ENCODE measurements around the gene PTPRF. TPM values are rescaled to one million over a fixed set of nuclear protein-coding genes. Genes with fewer than 3 reads are reported as not detected.

Gene PTPRF
- total RNA-seq, 2 experiments from 2014 or later, result 3.8 to 4.5 TPM

GRCh38 chr1:43526002-43526401 is 4.7 kb upstream of the PTPRF start:
- POLR2A ChIA-PET, result no interaction called here
- intact Hi-C loops (cut with micrococcal nuclease), result loop anchor here (5.0 to 10.0 kb wide), 2 partner anchors 406 to 519 kb away; partner anchors contain the start of gene ARTN
- Mint-ChIP-seq H3K9me3 (no peaks in the 10 kb centered on the region), H3K4me3 (no peak overlapping the region), H3K4me1 (ENCODE audit: low read depth) (peaks cover 11% of the 10 kb centered on the region), H3K36me3 (ENCODE audit: low read depth) (no peaks in the 10 kb centered on the region), H3K27ac (no peak overlapping the region), H3K27me3 (peaks cover 38% of the 10 kb centered on the region)
- ATAC-seq (no peak), DNase-seq (no peak)
- CTCF ChIA-PET, result interaction anchor here (1.3 kb wide), 1 partner anchor 238 kb away, joined by 5 read pairs; no protein-coding TSS in a partner anchor
- TF ChIP-seq, protein P1, sequence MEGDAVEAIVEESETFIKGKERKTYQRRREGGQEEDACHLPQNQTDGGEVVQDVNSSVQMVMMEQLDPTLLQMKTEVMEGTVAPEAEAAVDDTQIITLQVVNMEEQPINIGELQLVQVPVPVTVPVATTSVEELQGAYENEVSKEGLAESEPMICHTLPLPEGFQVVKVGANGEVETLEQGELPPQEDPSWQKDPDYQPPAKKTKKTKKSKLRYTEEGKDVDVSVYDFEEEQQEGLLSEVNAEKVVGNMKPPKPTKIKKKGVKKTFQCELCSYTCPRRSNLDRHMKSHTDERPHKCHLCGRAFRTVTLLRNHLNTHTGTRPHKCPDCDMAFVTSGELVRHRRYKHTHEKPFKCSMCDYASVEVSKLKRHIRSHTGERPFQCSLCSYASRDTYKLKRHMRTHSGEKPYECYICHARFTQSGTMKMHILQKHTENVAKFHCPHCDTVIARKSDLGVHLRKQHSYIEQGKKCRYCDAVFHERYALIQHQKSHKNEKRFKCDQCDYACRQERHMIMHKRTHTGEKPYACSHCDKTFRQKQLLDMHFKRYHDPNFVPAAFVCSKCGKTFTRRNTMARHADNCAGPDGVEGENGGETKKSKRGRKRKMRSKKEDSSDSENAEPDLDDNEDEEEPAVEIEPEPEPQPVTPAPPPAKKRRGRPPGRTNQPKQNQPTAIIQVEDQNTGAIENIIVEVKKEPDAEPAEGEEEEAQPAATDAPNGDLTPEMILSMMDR (IDR thresholded peaks at IDR 0.05), result no peak

GRCh38 chr1:43527111-43527878 is 3.4 kb upstream of the PTPRF start:
- TF ChIP-seq, protein P1 (IDR thresholded peaks at IDR 0.05), result no peak
- Mint-ChIP-seq H3K27ac (no peak overlapping the region), H3K27me3 (peaks cover 33% of the 10 kb centered on the region), H3K4me3 (no peak overlapping the region), H3K9me3 (no peaks in the 10 kb centered on the region), H3K4me1 (ENCODE audit: low read depth) (peaks cover 14% of the 10 kb centered on the region), H3K36me3 (ENCODE audit: low read depth) (peaks cover 2% of the 10 kb centered on the region)
- no peak for DNase-seq
- ChIA-PET CTCF (interaction anchor here (1.3 to 1.9 kb wide), 5 partner anchors 7 to 520 kb away, joined by 3 to 8 read pairs (median 6); no protein-coding TSS in a partner anchor), POLR2A (no interaction called here)
- ATAC-seq, result no peak
- intact Hi-C loops (cut with micrococcal nuclease), result loop anchor here (5.0 to 10.0 kb wide), 2 partner anchors 405 to 518 kb away; partner anchors contain the start of gene ARTN

GRCh38 chr1:43529206-43529731 is 1.4 kb upstream of the PTPRF start:
- peak; percentile 89 for DNase-seq
- no peaks in the 10 kb centered on the region for H3K9me3 Mint-ChIP-seq
- H3K27ac Mint-ChIP-seq, result no peak overlapping the region
- H3K27me3 Mint-ChIP-seq, result peaks cover 34% of the 10 kb centered on the region
- TF ChIP-seq, protein P1 (IDR thresholded peaks at IDR 0.05), result peak; percentile 95
- peaks cover 14% of the 10 kb centered on the region for H3K4me1 Mint-ChIP-seq (ENCODE audit: low read depth)
- peaks cover 2% of the 10 kb centered on the region for H3K36me3 Mint-ChIP-seq (ENCODE audit: low read depth)
- intact Hi-C loops (cut with micrococcal nuclease), result loop anchor here (5.0 to 10.0 kb wide), 2 partner anchors 403 to 516 kb away; partner anchors contain the start of gene ARTN
- CTCF ChIA-PET, result interaction anchor here (0.6 to 2.2 kb wide), 28 partner anchors 9 to 507 kb away, joined by 3 to 19 read pairs (median 4); partner anchors contain the start of genes ARTN, HYI, KDM4A and ST3GAL3
- no peak overlapping the region for H3K4me3 Mint-ChIP-seq
- POLR2A ChIA-PET, result interaction anchor here (1.0 to 1.4 kb wide), 2 partner anchors 121 to 122 kb away, joined by 3 to 4 read pairs; partner anchors contain the start of gene KDM4A
- ATAC-seq, result peak; percentile 81

DNA sequence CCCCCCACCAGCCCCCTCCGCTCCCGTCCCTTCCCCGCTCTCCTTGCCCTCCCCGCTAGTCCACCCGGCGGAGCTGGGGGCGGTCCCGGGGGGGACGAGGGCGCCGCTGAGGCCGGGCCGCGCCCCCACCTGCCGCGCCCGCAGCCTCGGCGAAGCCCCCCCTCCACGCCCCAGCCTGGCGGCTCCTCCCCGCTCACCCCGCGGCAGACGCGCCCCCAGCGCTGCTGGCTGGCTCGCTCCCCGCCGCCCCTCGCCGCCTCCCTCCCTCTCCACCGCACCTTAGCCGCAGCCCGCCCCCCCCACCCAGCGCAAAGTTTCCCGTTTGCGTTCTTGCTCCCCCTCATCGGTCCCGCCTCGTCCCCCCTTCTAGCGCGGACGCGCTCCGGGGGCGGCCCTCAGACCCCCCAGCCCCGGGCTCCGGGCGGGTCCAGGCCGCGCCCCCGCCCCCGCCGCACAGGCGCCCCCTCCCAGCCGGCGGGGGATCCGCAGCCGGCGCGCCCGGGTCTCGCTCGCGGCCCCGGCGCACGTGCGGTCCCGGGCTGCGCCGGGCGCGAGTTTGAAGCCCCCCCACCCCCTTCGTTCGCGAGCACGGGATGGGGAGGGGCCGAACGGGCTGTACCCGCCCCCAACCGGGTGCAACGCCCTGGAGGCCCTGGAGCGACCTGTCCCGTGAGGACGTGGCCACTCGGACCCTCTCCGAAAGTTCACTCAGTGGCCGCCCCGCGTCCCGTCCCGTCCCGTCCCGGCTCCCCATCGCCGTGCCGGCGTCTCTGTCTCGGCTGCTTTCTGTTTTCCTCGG is 623 bp downstream of the PTPRF start:
- H3K4me1 Mint-ChIP-seq (ENCODE audit: low read depth), result peaks cover 14% of the 10 kb centered on the region
- peaks cover 31% of the 10 kb centered on the region for H3K27me3 Mint-ChIP-seq
- TF ChIP-seq, protein P1 (IDR thresholded peaks at IDR 0.05), result no peak
- ChIA-PET POLR2A (interaction anchor here (0.9 to 1.2 kb wide), 2 partner anchors 118 to 134 kb away, joined by 3 read pairs; partner anchors contain the start of gene KDM4A), CTCF (interaction anchor here (0.6 to 2.2 kb wide), 3 partner anchors 402 to 517 kb away, joined by 3 to 19 read pairs (median 3); partner anchors contain the start of gene ARTN)
- intact Hi-C loops (cut with micrococcal nuclease), result no loop called here
- no peak overlapping the region for H3K27ac Mint-ChIP-seq
- no peak for DNase-seq
- H3K9me3 Mint-ChIP-seq, result no peaks in the 10 kb centered on the region
- H3K4me3 Mint-ChIP-seq, result peak overlapping the region; percentile 73
- H3K36me3 Mint-ChIP-seq (ENCODE audit: low read depth), result peaks cover 2% of the 10 kb centered on the region
- ATAC-seq, result peak; percentile 15
